ENCODE results near the gene CADM1. TPM values are rescaled to one million over a fixed set of nuclear protein-coding genes. Genes with fewer than 3 reads are reported as not detected.

CADM1 gene
- polyA plus RNA-seq, 3 donors = 122 to 132 (median 131) TPM

- no peak for DNase-seq
Observed at GRCh38 chr11:115524572-115524971, 20.4 kb upstream of the CADM1 start.

- no peak for DNase-seq
Observed at GRCh38 chr11:115523727-115524399, 19.6 kb upstream of the CADM1 start.

GRCh38 chr11:115522302-115522701 lies 18.1 kb upstream of the CADM1 start:
- DNase-seq = no peak

- no peak for DNase-seq
Observed at GRCh38 chr11:115521825-115522224, 17.6 kb upstream of the CADM1 start.

- DNase-seq = no peak
Observed at GRCh38 chr11:115518983-115519628, 14.9 kb upstream of the CADM1 start.

- DNase-seq = no peak
Observed at GRCh38 chr11:115515647-115516395, 11.6 kb upstream of the CADM1 start.

GRCh38 chr11:115506954-115507675 lies 2.9 kb upstream of the CADM1 start:
- no peak for DNase-seq

- peak; percentile 12 for DNase-seq
Observed at GRCh38 chr11:115505175-115505574, 960 bp upstream of the CADM1 start.

GRCh38 chr11:115503886-115504275 lies 334 bp downstream of the CADM1 start:
- no peak for DNase-seq

GRCh38 chr11:115503083-115503885 lies 931 bp downstream of the CADM1 start:
- DNase-seq = peak; percentile 69

- no peak for DNase-seq
Observed at GRCh38 chr11:115502636-115503082, 1.6 kb downstream of the CADM1 start.

GRCh38 chr11:115501893-115502589 lies 2.2 kb downstream of the CADM1 start:
- peak; percentile 58 for DNase-seq

- DNase-seq = peak; percentile 49
Observed at GRCh38 chr11:115501502-115501892, 2.7 kb downstream of the CADM1 start.

- DNase-seq = no peak
Observed at GRCh38 chr11:115500547-115501501, 3.4 kb downstream of the CADM1 start.

- DNase-seq = no peak
Observed at GRCh38 chr11:115499891-115500290, 4.3 kb downstream of the CADM1 start.

- DNase-seq = no peak
Observed at GRCh38 chr11:115499241-115499799, 4.9 kb downstream of the CADM1 start.

GRCh38 chr11:115498354-115498753 lies 5.9 kb downstream of the CADM1 start:
- DNase-seq = no peak

GRCh38 chr11:115497303-115497702 lies 6.9 kb downstream of the CADM1 start:
- no peak for DNase-seq

GRCh38 chr11:115496892-115497291 lies 7.3 kb downstream of the CADM1 start:
- no peak for DNase-seq
